ENCODE results near the gene TMEM258. TPM values are rescaled to one million over a fixed set of nuclear protein-coding genes. Genes with fewer than 3 reads are reported as not detected.

The TMEM258 gene
- total RNA-seq, 2 donors from 2014 or later = 8.6 to 29.1 TPM

DNA sequence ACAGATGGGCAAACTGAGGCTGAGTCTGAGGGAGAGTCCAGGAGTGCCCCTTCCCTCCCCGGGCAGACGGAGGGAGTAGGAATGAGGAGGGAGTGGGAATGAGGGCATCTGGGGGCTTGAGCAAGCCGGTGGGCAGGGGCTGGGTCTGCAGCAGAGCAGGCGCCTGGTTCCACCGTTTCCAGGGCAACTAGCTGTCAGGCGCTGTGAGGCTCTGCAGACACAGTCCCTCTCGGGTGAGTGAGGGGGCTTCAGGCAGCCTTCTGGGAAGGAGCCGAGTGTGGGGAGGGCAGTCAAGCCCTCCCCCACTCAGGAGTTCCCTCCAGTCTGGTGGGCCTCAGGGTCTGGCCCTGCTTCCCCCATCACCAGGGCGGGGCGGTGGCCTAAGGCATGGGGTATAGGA is 19.0 kb downstream of the TMEM258 start:
- WGBS, 2 donors = 88 to 89% methylated on average over 6 to 10 of the region's 10 CpGs
- H3K36me3 ChIP-seq (replicated peaks in 1 of 2; ENCODE audit: insufficient read depth in 1 of 2, low read depth in 2 of 2) = peaks cover 0 to 6% of the 10 kb centered on the region in 2 donors
- ATAC-seq = no peak
- H3K27ac ChIP-seq = peak overlapping the region in 1 of 4 donors; percentile 72
- no peak overlapping the region for H3K4me3 ChIP-seq
- no peaks in the 10 kb centered on the region for H3K9me3 ChIP-seq
- intact Hi-C loops (cut with DNase I) = no loop called here
- peaks cover 50% of the 10 kb centered on the region for H3K4me1 ChIP-seq
- TF ChIP-seq, protein P1, sequence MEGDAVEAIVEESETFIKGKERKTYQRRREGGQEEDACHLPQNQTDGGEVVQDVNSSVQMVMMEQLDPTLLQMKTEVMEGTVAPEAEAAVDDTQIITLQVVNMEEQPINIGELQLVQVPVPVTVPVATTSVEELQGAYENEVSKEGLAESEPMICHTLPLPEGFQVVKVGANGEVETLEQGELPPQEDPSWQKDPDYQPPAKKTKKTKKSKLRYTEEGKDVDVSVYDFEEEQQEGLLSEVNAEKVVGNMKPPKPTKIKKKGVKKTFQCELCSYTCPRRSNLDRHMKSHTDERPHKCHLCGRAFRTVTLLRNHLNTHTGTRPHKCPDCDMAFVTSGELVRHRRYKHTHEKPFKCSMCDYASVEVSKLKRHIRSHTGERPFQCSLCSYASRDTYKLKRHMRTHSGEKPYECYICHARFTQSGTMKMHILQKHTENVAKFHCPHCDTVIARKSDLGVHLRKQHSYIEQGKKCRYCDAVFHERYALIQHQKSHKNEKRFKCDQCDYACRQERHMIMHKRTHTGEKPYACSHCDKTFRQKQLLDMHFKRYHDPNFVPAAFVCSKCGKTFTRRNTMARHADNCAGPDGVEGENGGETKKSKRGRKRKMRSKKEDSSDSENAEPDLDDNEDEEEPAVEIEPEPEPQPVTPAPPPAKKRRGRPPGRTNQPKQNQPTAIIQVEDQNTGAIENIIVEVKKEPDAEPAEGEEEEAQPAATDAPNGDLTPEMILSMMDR (IDR thresholded peaks at IDR 0.05) = no peak
- TF ChIP-seq POLR2A (IDR thresholded peaks at IDR 0.05) = no peak
- no peak for DNase-seq
- H3K27me3 ChIP-seq = no peaks in the 10 kb centered on the region

DNA sequence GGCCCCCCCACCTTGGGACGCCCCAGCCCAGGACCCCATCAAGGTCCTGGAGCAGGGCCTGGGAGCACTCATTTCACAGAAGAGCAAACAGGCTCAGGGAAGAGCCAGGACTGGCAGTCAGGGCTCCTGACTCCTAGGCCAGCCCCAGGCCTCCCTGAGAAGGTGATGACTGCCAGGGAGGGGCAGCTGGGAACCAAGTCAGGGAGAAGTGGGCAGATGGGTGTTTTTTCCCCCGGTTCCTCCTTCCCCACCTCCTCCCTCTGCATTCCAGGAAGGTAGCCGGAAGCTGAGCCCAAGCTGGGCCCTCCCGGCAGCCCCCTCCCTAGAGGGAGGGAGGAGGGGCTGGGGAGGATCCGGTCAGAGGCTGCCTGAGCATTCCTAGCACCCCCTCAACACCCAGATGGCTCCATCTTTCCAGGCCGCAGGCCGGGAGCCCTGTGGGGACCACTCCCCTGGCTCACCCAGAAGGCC is 20.4 kb downstream of the TMEM258 start:
- TF ChIP-seq, protein P1 (IDR thresholded peaks at IDR 0.05) = no peak
- no peak for TF ChIP-seq POLR2A (IDR thresholded peaks at IDR 0.05)
- ATAC-seq (no peak), DNase-seq (no peak)

DNA sequence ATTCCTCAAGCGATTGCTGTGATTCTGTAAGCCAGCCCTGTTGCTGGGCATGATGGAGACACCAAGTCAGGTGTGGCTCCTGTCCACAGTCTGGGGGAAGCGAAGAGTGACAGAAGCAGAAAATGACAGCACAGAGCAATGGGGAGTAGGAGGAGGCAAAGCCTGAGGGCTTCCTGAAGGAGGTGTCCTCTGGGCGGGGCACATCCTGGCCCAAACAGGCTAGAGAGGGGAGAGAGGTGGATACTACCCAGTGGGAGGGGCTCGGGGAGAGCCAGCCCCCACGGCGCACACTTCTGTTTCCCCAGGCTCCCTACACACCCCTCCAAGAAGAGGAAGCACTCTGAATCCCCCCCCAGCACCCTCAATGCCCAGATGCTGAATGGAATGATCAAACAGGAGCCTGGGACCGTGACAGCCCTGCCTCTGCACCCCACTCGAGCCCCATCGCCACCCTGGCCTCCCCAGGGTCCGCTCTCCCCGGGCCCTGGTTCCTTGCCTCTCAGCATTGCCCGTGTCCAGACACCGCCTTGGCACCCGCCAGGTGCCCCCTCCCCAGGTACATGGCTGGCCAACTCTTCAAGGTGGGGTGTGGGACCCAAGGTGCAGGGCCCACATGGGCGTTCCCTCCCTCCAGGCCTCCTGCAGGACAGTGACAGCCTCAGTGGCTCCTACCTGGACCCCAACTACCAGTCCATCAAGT is 21.1 kb downstream of the TMEM258 start:
- no peak overlapping the region for H3K4me3 ChIP-seq
- DNase-seq (no peak), ATAC-seq (no peak)
- 89 to 93% methylated on average over 10 to 15 of the region's 15 CpGs for WGBS, 2 donors
- intact Hi-C loops (cut with DNase I) = no loop called here
- peaks cover 0 to 6% of the 10 kb centered on the region in 2 donors for H3K36me3 ChIP-seq (replicated peaks in 1 of 2; ENCODE audit: insufficient read depth in 1 of 2, low read depth in 2 of 2)
- no peak for TF ChIP-seq POLR2A (IDR thresholded peaks at IDR 0.05)
- TF ChIP-seq, protein P1 (IDR thresholded peaks at IDR 0.05) = no peak
- peak overlapping the region in 2 of 4 donors; percentile 59 to 72 for H3K27ac ChIP-seq
- no peaks in the 10 kb centered on the region for H3K27me3 ChIP-seq
- H3K9me3 ChIP-seq = no peaks in the 10 kb centered on the region
- peaks cover 35% of the 10 kb centered on the region for H3K4me1 ChIP-seq

More for the DNA sequence above, 20.4 kb downstream of the TMEM258 start:
- peak overlapping the region in 2 of 4 donors; percentile 59 to 72 for H3K27ac ChIP-seq
- no peaks in the 10 kb centered on the region for H3K9me3 ChIP-seq
- no peak overlapping the region for H3K4me3 ChIP-seq
- WGBS, 2 donors = 57 to 60% methylated on average over 1 to 7 of the region's 7 CpGs
- peaks cover 0 to 6% of the 10 kb centered on the region in 2 donors for H3K36me3 ChIP-seq (replicated peaks in 1 of 2; ENCODE audit: insufficient read depth in 1 of 2, low read depth in 2 of 2)
- peaks cover 42% of the 10 kb centered on the region for H3K4me1 ChIP-seq
- no peaks in the 10 kb centered on the region for H3K27me3 ChIP-seq
- intact Hi-C loops (cut with DNase I) = no loop called here

DNA sequence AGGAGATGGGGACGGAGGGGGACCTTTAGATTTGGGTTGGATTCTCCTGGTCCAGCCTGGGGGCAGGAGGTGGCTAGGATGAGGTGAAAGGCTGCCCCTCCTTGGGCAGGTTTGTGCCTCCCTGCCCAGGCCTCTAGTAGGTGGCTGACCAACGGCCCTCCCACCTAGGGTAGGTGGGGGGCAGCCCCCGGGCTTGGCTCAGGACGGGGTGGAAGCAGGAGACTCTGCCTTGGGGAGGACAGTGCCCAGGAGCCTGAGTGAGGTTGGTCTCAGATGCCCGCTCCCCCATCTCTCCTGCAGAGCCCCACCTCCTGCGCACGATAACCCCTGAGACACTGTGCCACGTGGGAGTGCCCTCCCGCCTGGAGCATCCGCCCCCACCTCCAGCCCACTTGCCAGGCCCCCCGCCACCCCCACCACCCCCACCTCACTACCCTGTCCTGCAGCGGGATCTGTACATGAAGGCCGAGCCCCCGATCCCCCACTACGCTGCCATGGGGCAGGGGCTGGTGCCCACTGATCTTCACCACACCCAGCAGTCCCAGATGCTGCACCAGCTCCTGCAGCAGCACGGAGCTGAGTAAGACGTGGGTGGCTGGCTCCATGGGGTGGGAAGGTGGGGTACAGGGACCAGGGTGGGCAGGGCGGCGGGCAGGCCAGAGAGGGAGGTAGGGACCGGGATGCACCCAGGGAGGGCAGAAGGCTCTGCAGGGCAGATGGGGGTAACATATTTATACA is 22.3 kb downstream of the TMEM258 start:
- Histone ChIP-seq H3K9me3 (no peaks in the 10 kb centered on the region), H3K4me3 (no peak overlapping the region), H3K27me3 (no peaks in the 10 kb centered on the region), H3K27ac (peak overlapping the region; percentile 54 to 72 (median 68)), H3K4me1 (peaks cover 32% of the 10 kb centered on the region), H3K36me3 (replicated peaks in 1 of 2; ENCODE audit: insufficient read depth in 1 of 2, low read depth in 2 of 2) (peaks cover 0 to 6% of the 10 kb centered on the region in 2 donors)
- TF ChIP-seq, protein P1 (IDR thresholded peaks at IDR 0.05) = no peak
- no peak for TF ChIP-seq POLR2A (IDR thresholded peaks at IDR 0.05)
- 83 to 86% methylated on average over 11 to 13 of the region's 20 CpGs for WGBS, 2 donors
- intact Hi-C loops (cut with DNase I) = no loop called here
- ATAC-seq = peak; percentile 2
- DNase-seq = no peak

All from body of pancreas (tissue), 4 donors.